K562 (cell line): Measurements from ENCODE around the gene DPEP1. TPM values are rescaled to one million over a fixed set of nuclear protein-coding genes. Genes with fewer than 3 reads are reported as not detected.

Experiments
- ATAC-seq: fragments of 200-7000 bp; cut with Tn5 transposase; 3 replicates; pipeline ENCODE4 v1.9.1; 2020; ENCODE audit warnings: moderate library complexity
- BruUV-seq: library from RNA; stranded (reverse); fragments of 400-500 nt; replicated peaks from 2 replicates; lab custom pipeline; 2021; lab: Mats Ljungman, UMichigan
- CTCF ChIA-PET: fragments of 300-600 bp; formaldehyde crosslinking; extraction: SDS; loops from one replicate; lab custom pipeline; 2021; ENCODE audit warnings: low intra/inter-chr PET ratio; lab: Yijun Ruan, JAX
- POLR2A ChIA-PET: fragments of 300-600, 350-650 bp; sonication (Branson Sonifier 250); formaldehyde crosslinking; extraction: SDS; loops from one replicate; lab custom pipeline; 2021; ENCODE audit warnings: antibody characterized with exemption, inconsistent platforms; lab: Yijun Ruan, JAX
- DNase-seq, 4 experiments: peaks; one replicate each; pipeline versions ENCODE4 v3.0.0 to v3.0.0-alpha.2; 2011 to 2018; ENCODE audit warnings: low spot score in 3 of 4, mixed read lengths in 3 of 4; ENCODE audit errors: extremely low read depth in 1 of 4
- FAIRE-seq: peaks from 2 replicates; lab custom pipeline; 2011; peaks lifted over from hg19 to GRCh38; lab: Jason Lieb, UNC
- H2AFZ ChIP-seq: 2 replicates; pipeline ENCODE4 v1.6.0; 2011; ENCODE audit warnings: low read depth, low read length, control low read depth, inconsistent platforms
- H3K27ac ChIP-seq: fragments of 200-600 bp; 3 replicates; pipeline ENCODE4 v1.8.0; 2011; ENCODE audit warnings: low read depth, mild to moderate bottlenecking, control low read depth, inconsistent platforms, low read length, moderate library complexity, mixed read lengths; ENCODE audit errors: extremely low read depth
- H3K27me3 ChIP-seq, 2 experiments: fragments of 300-600 bp in 1 of 2; 2 replicates in 1 of 2; 3 replicates in 1 of 2; pipeline versions ENCODE4 v1.6.0 to v1.8.0; 2011; ENCODE audit warnings: inconsistent platforms in 2 of 2, low read length in 2 of 2, mild to moderate bottlenecking in 1 of 2, mixed read lengths in 1 of 2, moderate library complexity in 1 of 2; ENCODE audit not compliant: control insufficient read depth in 2 of 2, insufficient read depth in 2 of 2
- H3K36me3 ChIP-seq: fragments of 300-600 bp; 3 replicates; pipeline ENCODE4 v1.8.0; 2011; ENCODE audit warnings: mild to moderate bottlenecking, low read length, inconsistent platforms; ENCODE audit not compliant: control insufficient read depth, insufficient read depth
- H3K4me1 ChIP-seq, 2 experiments: fragments of 200-600 bp in 1 of 2; replicated peaks in 1 of 2; 2 replicates in 1 of 2; 3 replicates in 1 of 2; pipeline versions ENCODE4 v1.5.1 to v1.8.0; 2011; ENCODE audit warnings: inconsistent platforms in 2 of 2, low read length in 2 of 2, mild to moderate bottlenecking in 1 of 2, mixed read lengths in 1 of 2, moderate library complexity in 1 of 2; ENCODE audit not compliant: control insufficient read depth in 2 of 2, insufficient read depth in 2 of 2
- H3K4me2 ChIP-seq: 2 replicates; pipeline ENCODE4 v1.6.1; 2011; ENCODE audit warnings: low read length, control low read depth, inconsistent platforms, mixed read lengths; ENCODE audit not compliant: insufficient read depth
- H3K4me3 ChIP-seq: fragments of 200-600 bp; sonication (generic), shearing (Covaris generic); 2 replicates; pipeline ENCODE4 v1.5.1; 2016; ENCODE audit warnings: control low read depth, inconsistent platforms
- H3K79me2 ChIP-seq: fragments of 200-600 bp; 3 replicates; pipeline ENCODE4 v1.8.0; 2011; ENCODE audit warnings: low read length, inconsistent platforms; ENCODE audit not compliant: control insufficient read depth, insufficient read depth
- H3K9ac ChIP-seq, 2 experiments: 2 replicates each; pipeline versions ENCODE4 v1.6.0 to v1.6.1; 2011; ENCODE audit warnings: low read depth in 2 of 2, low read length in 2 of 2, control low read depth in 1 of 2, inconsistent platforms in 1 of 2, mild to moderate bottlenecking in 1 of 2, mixed read lengths in 1 of 2; ENCODE audit not compliant: insufficient read depth in 1 of 2
- H3K9me1 ChIP-seq: one replicate; pipeline ENCODE4 v1.6.0; 2011; ENCODE audit warnings: inconsistent platforms, mild to moderate bottlenecking, low read length, moderate library complexity; ENCODE audit not compliant: control insufficient read depth, insufficient read depth
- H3K9me3 ChIP-seq: replicated peaks from 2 replicates; pipeline ENCODE4 v1.5.1; 2011; ENCODE audit warnings: low read depth, low read length, inconsistent platforms; ENCODE audit not compliant: control insufficient read depth, insufficient read depth
- H4K20me1 ChIP-seq: replicated peaks from 2 replicates; pipeline ENCODE4 v1.6.1; 2011; ENCODE audit warnings: low read length, inconsistent platforms, mixed read lengths; ENCODE audit not compliant: control insufficient read depth, insufficient read depth
- SMARCE1 ChIP-seq: fragments of 450-650 bp; IDR thresholded peaks from 2 replicates; pipeline ENCODE4 v1.7.1; 2016; ENCODE audit warnings: mild to moderate bottlenecking
- ZNF197 ChIP-seq: fragments of 200-800 bp; sonication (Bioruptor generic); IDR thresholded peaks from 2 replicates; pipeline ENCODE4 v1.6.1; 2016; ENCODE audit warnings: low read depth, missing genetic modification characterization, missing compliant biosample characterization
- whole genome bisulfite sequencing: fragments of 100-300 bp; shearing (Covaris generic); methylation state at CpG from one replicate; pipeline ENCODE4 v1.1.6; 2016; ENCODE audit warnings: low coverage, mixed read lengths; ENCODE audit not compliant: insufficient coverage; ENCODE audit errors: missing lambda C conversion rate; 5-methylcytosine and 5-hydroxymethylcytosine counted together
- in situ Hi-C: fragments of 300-500 bp; cut with MboI; formaldehyde crosslinking; loops from 4 replicates; pipeline ENCODE4 v1.15.0; 2018; ENCODE audit warnings: inconsistent platforms, mixed read lengths
- intact Hi-C: fragments of 100-400 bp; cut with micrococcal nuclease; formaldehyde crosslinking; loops from 2 replicates; pipeline ENCODE4 v1.14.2; 2022
- polyA plus RNA-seq, 8 experiments: library from polyadenylated mRNA; depleted of rRNA in 4 of 8; stranded (reverse) in 5 of 8; unstranded in 3 of 8; fragments of >200 nt; fragmentation: Nextera tagmentation in 2 of 8; fragmentation: Illumina TruSeq in 1 of 8; extraction: Ambion mirVana in 2 of 8; extraction: Trizol in 1 of 8; gene quantifications; 2 replicates each; pipeline versions ENCODE4 v1.2.1 to v1.2.3, GENCODE V29; 2011 to 2014; ENCODE audit warnings: inconsistent platforms in 1 of 8, missing spikeins in 1 of 8
- total RNA-seq, 7 experiments: library from RNA; depleted of rRNA in 6 of 7; stranded (reverse); fragments of >200 nt in 6 of 7; fragmentation: Illumina TruSeq in 2 of 7; extraction: Trizol in 2 of 7; gene quantifications; 2 replicates each; pipeline versions ENCODE4 v1.2.1 to v1.2.3, GENCODE V29; 2011 to 2021; ENCODE audit warnings: low replicate concordance in 1 of 7
- TF ChIP-seq, protein P1 (sequence below): fragments of 450-650 bp; IDR thresholded peaks from 2 replicates; pipeline ENCODE4 v1.6.1; 2017; ENCODE audit warnings: mild to moderate bottlenecking, moderate library complexity
- TF ChIP-seq, protein P2 (sequence below): sonication (generic); formaldehyde crosslinking; IDR thresholded peaks from 2 replicates; pipeline ENCODE4 v1.8.0; 2022; ENCODE audit warnings: missing genetic modification reagents, mild to moderate bottlenecking, moderate library complexity, borderline replicate concordance
- TF ChIP-seq, protein P3 (sequence below), 2 experiments: fragments of 450-650 bp in 1 of 2; sonication (generic) in 1 of 2; formaldehyde crosslinking in 1 of 2; IDR thresholded peaks; 2 replicates each; pipeline versions ENCODE4 v1.7.1 to v1.9.0; 2016 to 2022; ENCODE audit warnings: inconsistent platforms in 1 of 2, mild to moderate bottlenecking in 1 of 2, missing genetic modification reagents in 1 of 2
- TF ChIP-seq, protein P4 (sequence below): fragments of 200-800 bp; sonication (Bioruptor generic); IDR thresholded peaks from 2 replicates; pipeline ENCODE4 v1.6.1; 2017; ENCODE audit warnings: missing genetic modification characterization, missing compliant biosample characterization

DPEP1 gene
- total and polyA plus RNA-seq, 9 of the 15 experiments (the other 6 are each of a cell fraction or from before 2014, with no cell fraction given), result 0.14 to 0.31 (median 0.20) TPM; not detected in 6

DNA sequence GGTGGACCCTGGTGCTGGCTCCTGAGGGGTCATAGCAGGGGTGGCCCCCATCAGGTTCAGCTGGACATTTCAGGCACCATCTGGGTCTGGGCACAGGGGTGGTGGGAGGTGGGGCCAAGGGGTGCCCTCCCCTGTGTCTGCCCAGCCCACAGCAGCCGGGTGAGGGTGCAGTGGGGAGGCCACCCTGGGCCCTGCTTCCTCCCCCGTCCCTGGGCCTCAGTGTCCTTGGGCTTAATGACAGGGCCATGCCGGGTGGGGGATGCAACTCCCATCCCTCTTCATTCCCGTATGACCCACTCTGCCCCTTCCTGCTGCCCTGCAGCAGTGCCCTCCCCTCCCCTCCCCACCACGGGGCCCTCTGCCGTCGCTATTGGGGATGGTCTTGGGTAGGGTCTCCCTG is 27.2 kb upstream of the DPEP1 start (continued):
- TF ChIP-seq, protein P1, sequence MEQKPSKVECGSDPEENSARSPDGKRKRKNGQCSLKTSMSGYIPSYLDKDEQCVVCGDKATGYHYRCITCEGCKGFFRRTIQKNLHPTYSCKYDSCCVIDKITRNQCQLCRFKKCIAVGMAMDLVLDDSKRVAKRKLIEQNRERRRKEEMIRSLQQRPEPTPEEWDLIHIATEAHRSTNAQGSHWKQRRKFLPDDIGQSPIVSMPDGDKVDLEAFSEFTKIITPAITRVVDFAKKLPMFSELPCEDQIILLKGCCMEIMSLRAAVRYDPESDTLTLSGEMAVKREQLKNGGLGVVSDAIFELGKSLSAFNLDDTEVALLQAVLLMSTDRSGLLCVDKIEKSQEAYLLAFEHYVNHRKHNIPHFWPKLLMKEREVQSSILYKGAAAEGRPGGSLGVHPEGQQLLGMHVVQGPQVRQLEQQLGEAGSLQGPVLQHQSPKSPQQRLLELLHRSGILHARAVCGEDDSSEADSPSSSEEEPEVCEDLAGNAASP, result no peak
- TF ChIP-seq ZNF197 (CRISPR knock-in tag), result no peak
- no peak for TF ChIP-seq SMARCE1

DNA sequence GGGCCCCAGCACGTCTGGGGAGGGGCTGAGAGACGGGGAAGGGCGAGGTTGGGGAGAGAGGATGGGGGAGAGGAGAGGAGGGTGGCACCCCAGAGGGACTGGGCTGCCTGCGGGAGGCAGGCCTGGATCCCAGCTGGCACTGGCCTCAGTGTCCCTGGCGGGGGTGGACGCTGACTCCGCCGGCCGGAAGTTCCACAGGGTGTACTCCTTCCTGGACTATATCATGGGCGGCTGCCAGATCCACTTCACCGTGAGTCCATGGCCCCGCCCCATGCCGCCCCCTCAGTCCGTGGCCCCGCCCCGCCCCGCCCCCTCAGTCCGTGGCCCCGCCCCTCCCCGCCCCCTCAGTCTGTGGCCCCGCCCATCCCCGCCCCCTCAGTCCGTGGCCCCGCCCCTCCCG is 26.6 kb upstream of the DPEP1 start:
- CTCF ChIA-PET, result no interaction called here
- Histone ChIP-seq H3K4me2 (no peak overlapping the region), H3K9me3 (peaks cover 17% of the 10 kb centered on the region), H2AFZ (no peak overlapping the region), H3K27ac (peak overlapping the region; percentile 79; the same call in 2 of the 3 replicates), H3K4me1 (peaks cover 0 to 61% of the 10 kb centered on the region in 2 experiments; a peak in 2 of 5 replicates), H4K20me1 (no peaks in the 10 kb centered on the region), H3K27me3 (no peaks in the 10 kb centered on the region), H3K4me3 (no peak overlapping the region), H3K9ac (no peak overlapping the region), H3K79me2 (peaks cover 4% of the 10 kb centered on the region; the same call in 1 of the 3 replicates), H3K9me1 (no peaks in the 10 kb centered on the region), H3K36me3 (peaks cover 81% of the 10 kb centered on the region; the same call in 2 of the 3 replicates)
- POLR2A ChIA-PET, result no interaction called here
- peak; percentile 72 to 89 (median 87) for DNase-seq
- in situ Hi-C loops, result no loop called here
- WGBS, result 62% methylated on average over 5 of the region's 25 CpGs
- FAIRE-seq, result no peak
- peak; percentile 93 for ATAC-seq
- intact Hi-C loops, result no loop called here
- BruUV-seq, result no TSS peak
- TF ChIP-seq, protein P2, sequence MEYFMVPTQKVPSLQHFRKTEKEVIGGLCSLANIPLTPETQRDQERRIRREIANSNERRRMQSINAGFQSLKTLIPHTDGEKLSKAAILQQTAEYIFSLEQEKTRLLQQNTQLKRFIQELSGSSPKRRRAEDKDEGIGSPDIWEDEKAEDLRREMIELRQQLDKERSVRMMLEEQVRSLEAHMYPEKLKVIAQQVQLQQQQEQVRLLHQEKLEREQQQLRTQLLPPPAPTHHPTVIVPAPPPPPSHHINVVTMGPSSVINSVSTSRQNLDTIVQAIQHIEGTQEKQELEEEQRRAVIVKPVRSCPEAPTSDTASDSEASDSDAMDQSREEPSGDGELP (CRISPR knock-in tag), result peak; percentile 36; the same call in 1 of the 2 replicates
- TF ChIP-seq, protein P3, sequence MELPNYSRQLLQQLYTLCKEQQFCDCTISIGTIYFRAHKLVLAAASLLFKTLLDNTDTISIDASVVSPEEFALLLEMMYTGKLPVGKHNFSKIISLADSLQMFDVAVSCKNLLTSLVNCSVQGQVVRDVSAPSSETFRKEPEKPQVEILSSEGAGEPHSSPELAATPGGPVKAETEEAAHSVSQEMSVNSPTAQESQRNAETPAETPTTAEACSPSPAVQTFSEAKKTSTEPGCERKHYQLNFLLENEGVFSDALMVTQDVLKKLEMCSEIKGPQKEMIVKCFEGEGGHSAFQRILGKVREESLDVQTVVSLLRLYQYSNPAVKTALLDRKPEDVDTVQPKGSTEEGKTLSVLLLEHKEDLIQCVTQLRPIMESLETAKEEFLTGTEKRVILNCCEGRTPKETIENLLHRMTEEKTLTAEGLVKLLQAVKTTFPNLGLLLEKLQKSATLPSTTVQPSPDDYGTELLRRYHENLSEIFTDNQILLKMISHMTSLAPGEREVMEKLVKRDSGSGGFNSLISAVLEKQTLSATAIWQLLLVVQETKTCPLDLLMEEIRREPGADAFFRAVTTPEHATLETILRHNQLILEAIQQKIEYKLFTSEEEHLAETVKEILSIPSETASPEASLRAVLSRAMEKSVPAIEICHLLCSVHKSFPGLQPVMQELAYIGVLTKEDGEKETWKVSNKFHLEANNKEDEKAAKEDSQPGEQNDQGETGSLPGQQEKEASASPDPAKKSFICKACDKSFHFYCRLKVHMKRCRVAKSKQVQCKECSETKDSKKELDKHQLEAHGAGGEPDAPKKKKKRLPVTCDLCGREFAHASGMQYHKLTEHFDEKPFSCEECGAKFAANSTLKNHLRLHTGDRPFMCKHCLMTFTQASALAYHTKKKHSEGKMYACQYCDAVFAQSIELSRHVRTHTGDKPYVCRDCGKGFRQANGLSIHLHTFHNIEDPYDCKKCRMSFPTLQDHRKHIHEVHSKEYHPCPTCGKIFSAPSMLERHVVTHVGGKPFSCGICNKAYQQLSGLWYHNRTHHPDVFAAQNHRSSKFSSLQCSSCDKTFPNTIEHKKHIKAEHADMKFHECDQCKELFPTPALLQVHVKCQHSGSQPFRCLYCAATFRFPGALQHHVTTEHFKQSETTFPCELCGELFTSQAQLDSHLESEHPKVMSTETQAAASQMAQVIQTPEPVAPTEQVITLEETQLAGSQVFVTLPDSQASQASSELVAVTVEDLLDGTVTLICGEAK (IDR thresholded peaks at IDR 0.05), result 0 out of 2 replicates have a peak, but pooled peaks have one; percentile 27
- TF ChIP-seq, protein P3 (CRISPR knock-in tag; IDR thresholded peaks at IDR 0.05), result no peak
- TF ChIP-seq, protein P4, sequence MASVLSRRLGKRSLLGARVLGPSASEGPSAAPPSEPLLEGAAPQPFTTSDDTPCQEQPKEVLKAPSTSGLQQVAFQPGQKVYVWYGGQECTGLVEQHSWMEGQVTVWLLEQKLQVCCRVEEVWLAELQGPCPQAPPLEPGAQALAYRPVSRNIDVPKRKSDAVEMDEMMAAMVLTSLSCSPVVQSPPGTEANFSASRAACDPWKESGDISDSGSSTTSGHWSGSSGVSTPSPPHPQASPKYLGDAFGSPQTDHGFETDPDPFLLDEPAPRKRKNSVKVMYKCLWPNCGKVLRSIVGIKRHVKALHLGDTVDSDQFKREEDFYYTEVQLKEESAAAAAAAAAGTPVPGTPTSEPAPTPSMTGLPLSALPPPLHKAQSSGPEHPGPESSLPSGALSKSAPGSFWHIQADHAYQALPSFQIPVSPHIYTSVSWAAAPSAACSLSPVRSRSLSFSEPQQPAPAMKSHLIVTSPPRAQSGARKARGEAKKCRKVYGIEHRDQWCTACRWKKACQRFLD (CRISPR knock-in tag), result no peak
